KMS-11 (cell line): ENCODE data around the gene RBM34.

Experiments
- H2AFZ ChIP-seq: fragments of 200-600 bp; sonication (generic); 2 replicates; pipeline ENCODE4 v1.6.1; 2016; ENCODE audit warnings: antibody characterized with exemption, mixed run types, low read depth
- H3K27ac ChIP-seq: fragments of 200-600 bp; sonication (generic); 2 replicates; pipeline ENCODE4 v1.6.1; 2016; ENCODE audit warnings: mild to moderate bottlenecking, mixed run types
- H3K27me3 ChIP-seq: fragments of 200-600 bp; sonication (generic); 2 replicates; pipeline ENCODE4 v1.6.1; 2017; ENCODE audit warnings: mild to moderate bottlenecking, low read depth, mixed run types, moderate library complexity; ENCODE audit not compliant: insufficient read depth
- H3K36me3 ChIP-seq: fragments of 200-600 bp; sonication (generic); 2 replicates; pipeline ENCODE4 v1.6.1; 2017; ENCODE audit warnings: mild to moderate bottlenecking, mixed run types; ENCODE audit not compliant: insufficient read depth
- H3K4me1 ChIP-seq: fragments of 200-600 bp; sonication (generic); 2 replicates; pipeline ENCODE4 v1.6.1; 2016; ENCODE audit warnings: mild to moderate bottlenecking, low read depth, mixed run types; ENCODE audit not compliant: poor library complexity, severe bottlenecking
- H3K4me2 ChIP-seq: fragments of 200-600 bp; sonication (generic); 2 replicates; pipeline ENCODE4 v1.7.0; 2016; ENCODE audit warnings: mild to moderate bottlenecking, mixed run types
- H3K4me3 ChIP-seq: fragments of 200-600 bp; sonication (generic); IDR thresholded peaks from 2 replicates; pipeline ENCODE4 v1.6.1; 2017; ENCODE audit warnings: low read depth, low read length, mixed read lengths; ENCODE audit not compliant: insufficient read depth
- H3K79me2 ChIP-seq: fragments of 200-600 bp; sonication (generic); 2 replicates; pipeline ENCODE4 v1.6.1; 2016; ENCODE audit warnings: low read depth, mixed run types; ENCODE audit not compliant: insufficient read depth
- H3K9ac ChIP-seq: fragments of 200-600 bp; sonication (generic); 2 replicates; pipeline ENCODE4 v1.6.1; 2016; ENCODE audit warnings: mild to moderate bottlenecking, mixed run types
- H4K20me1 ChIP-seq: fragments of 200-600 bp; sonication (generic); 2 replicates; pipeline ENCODE4 v1.6.1; 2016; ENCODE audit warnings: mild to moderate bottlenecking, mixed run types; ENCODE audit not compliant: insufficient read depth
- TF ChIP-seq, protein P1 (sequence below): fragments of 200-600 bp; sonication (generic); conservative IDR thresholded peaks from 2 replicates; pipeline ENCODE4 v1.6.1; 2017; ENCODE audit warnings: low read depth, mild to moderate bottlenecking, antibody characterized with exemption, low read length, moderate library complexity, mixed read lengths

Gene RBM34

DNA sequence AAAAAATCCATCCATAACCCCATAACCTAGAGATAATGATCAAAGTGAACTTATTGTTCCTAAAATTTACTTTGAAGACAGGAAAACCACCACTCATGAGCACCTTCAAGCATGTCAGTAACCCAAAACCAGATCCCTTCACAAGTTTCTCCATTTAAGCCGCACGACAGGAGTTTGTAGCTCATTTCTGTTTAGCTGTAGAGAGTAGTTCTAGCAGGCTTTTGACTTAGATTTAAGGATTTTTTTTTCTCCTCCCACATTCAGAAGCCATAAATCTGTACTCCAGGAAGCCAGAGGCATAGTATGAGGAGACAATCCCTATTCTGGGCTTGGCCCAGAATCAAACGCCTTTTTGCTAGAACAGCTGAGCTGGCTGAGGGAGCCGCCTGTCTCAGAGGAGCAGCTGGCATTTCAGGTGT, 58.0 kb downstream of the RBM34 start:
- H3K9ac ChIP-seq: no peak overlapping the region
- peaks cover 35% of the 10 kb centered on the region for H3K4me1 ChIP-seq
- H4K20me1 ChIP-seq: no peaks in the 10 kb centered on the region
- H3K27ac ChIP-seq: no peak overlapping the region
- H3K79me2 ChIP-seq: no peaks in the 10 kb centered on the region
- no peak overlapping the region for H3K4me3 ChIP-seq
- no peak overlapping the region for H3K4me2 ChIP-seq
- H2AFZ ChIP-seq: no peak overlapping the region
- TF ChIP-seq, protein P1, sequence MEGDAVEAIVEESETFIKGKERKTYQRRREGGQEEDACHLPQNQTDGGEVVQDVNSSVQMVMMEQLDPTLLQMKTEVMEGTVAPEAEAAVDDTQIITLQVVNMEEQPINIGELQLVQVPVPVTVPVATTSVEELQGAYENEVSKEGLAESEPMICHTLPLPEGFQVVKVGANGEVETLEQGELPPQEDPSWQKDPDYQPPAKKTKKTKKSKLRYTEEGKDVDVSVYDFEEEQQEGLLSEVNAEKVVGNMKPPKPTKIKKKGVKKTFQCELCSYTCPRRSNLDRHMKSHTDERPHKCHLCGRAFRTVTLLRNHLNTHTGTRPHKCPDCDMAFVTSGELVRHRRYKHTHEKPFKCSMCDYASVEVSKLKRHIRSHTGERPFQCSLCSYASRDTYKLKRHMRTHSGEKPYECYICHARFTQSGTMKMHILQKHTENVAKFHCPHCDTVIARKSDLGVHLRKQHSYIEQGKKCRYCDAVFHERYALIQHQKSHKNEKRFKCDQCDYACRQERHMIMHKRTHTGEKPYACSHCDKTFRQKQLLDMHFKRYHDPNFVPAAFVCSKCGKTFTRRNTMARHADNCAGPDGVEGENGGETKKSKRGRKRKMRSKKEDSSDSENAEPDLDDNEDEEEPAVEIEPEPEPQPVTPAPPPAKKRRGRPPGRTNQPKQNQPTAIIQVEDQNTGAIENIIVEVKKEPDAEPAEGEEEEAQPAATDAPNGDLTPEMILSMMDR: no peak
- H3K36me3 ChIP-seq: no peaks in the 10 kb centered on the region
- H3K27me3 ChIP-seq: no peaks in the 10 kb centered on the region

DNA sequence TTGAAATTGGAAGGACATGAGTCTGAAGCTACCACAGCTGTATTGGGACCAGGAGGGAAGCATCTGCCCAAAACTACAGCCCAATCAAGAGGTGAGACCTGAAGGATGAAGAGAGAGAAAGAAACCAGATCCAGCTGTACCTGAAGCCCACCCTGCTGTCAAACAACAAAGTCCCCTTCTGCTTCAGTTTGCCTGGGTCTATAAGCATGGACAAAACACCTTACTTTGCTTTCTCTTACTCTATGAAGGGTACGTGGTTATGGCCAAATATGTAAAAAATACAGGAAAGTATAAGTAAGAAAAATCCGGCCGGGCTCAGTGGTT, 58.8 kb downstream of the RBM34 start:
- no peaks in the 10 kb centered on the region for H3K36me3 ChIP-seq
- H3K4me1 ChIP-seq: peaks cover 33% of the 10 kb centered on the region
- H3K27ac ChIP-seq: no peak overlapping the region
- no peak overlapping the region for H3K9ac ChIP-seq
- no peaks in the 10 kb centered on the region for H3K79me2 ChIP-seq
- no peak overlapping the region for H2AFZ ChIP-seq
- no peak overlapping the region for H3K4me2 ChIP-seq
- no peaks in the 10 kb centered on the region for H4K20me1 ChIP-seq
- H3K4me3 ChIP-seq: no peak overlapping the region
- no peaks in the 10 kb centered on the region for H3K27me3 ChIP-seq
- TF ChIP-seq, protein P1: no peak

DNA sequence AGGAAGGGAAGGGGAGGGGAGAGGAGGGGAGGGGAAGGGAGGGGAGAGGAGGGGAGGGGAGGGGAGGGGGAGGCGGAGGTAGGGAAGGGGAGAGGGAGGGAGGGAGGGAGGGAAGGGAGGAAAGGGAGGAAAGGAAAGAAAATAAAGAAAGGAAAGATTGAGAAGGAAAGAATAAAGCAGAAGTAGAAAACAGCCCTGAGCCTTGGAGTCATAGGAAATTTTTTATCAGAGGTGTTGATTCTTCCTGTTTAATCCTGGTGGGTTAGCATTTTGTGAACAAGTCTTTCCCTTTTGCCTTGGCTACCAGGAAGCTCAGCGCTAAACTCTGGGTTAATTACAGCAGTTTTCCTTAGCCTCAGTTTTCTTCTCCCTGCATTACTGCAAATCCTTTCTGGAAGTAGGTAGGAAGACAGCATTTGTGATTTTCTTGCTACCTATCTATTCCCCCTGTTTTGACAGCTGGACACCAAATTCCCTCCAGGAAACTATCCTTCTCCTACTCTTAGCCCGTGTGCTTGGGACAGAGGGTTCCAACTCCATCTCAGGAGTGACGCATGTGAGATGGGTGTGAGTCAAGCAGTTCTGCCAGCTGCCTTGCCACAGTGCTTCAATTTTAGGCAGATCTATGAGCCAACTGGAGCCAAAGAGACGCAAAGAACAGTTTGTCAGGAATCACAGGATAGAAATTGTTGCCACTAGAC, 59.3 kb downstream of the RBM34 start:
- no peak overlapping the region for H3K27ac ChIP-seq
- no peaks in the 10 kb centered on the region for H3K79me2 ChIP-seq
- H3K4me3 ChIP-seq: no peak overlapping the region
- no peak overlapping the region for H3K4me2 ChIP-seq
- TF ChIP-seq, protein P1: no peak
- peaks cover 28% of the 10 kb centered on the region for H3K4me1 ChIP-seq
- no peak overlapping the region for H2AFZ ChIP-seq
- no peak overlapping the region for H3K9ac ChIP-seq
- H3K36me3 ChIP-seq: no peaks in the 10 kb centered on the region
- no peaks in the 10 kb centered on the region for H3K27me3 ChIP-seq
- H4K20me1 ChIP-seq: no peaks in the 10 kb centered on the region

DNA sequence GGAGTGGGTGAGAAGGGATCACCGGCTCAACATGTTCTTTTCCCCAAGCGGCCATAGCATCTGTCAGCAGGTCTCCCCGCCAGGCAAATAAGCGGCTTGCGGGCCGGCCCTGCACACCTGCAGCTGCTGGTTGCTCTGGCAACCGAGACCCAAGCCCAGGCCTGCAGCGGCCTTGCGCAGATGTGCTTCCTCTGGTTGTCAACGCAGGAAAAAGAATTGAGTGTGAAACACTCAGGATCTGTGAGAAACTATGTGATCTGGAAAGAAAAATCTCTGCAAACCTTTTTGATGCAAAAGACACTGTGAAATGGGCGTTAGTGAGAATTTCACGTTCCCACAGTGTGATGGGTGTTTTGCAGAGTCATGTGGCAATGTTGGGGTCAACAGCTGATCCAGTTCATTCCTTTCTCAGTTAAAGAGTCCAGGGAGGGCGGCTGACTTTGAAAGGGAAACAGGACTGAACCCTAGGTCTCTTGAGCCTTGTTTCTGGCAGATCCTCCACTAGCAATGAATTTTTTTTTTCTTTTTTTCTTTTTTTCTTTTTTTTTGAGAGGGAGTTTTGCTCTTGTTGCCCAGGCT, 60.8 kb downstream of the RBM34 start:
- no peak overlapping the region for H3K4me3 ChIP-seq
- H3K9ac ChIP-seq: no peak overlapping the region
- no peak overlapping the region for H3K4me2 ChIP-seq
- no peaks in the 10 kb centered on the region for H3K79me2 ChIP-seq
- H4K20me1 ChIP-seq: no peaks in the 10 kb centered on the region
- TF ChIP-seq, protein P1: no peak
- no peak overlapping the region for H2AFZ ChIP-seq
- no peak overlapping the region for H3K27ac ChIP-seq
- H3K27me3 ChIP-seq: no peaks in the 10 kb centered on the region
- H3K4me1 ChIP-seq: peaks cover 14% of the 10 kb centered on the region
- no peaks in the 10 kb centered on the region for H3K36me3 ChIP-seq
